Measurements from ENCODE around the gene IGSF3.
"Not testable (repeated sequence)": the region's sequence is repeated elsewhere in the genome, so short reads cannot be mapped to it uniquely, and the experiment has no call there.

IGSF3 gene

GRCh38 chr1:116573431-116574095 is 94.0 kb downstream of the IGSF3 start:
- no peak for DNase-seq (ENCODE audit: low read depth)

DNA sequence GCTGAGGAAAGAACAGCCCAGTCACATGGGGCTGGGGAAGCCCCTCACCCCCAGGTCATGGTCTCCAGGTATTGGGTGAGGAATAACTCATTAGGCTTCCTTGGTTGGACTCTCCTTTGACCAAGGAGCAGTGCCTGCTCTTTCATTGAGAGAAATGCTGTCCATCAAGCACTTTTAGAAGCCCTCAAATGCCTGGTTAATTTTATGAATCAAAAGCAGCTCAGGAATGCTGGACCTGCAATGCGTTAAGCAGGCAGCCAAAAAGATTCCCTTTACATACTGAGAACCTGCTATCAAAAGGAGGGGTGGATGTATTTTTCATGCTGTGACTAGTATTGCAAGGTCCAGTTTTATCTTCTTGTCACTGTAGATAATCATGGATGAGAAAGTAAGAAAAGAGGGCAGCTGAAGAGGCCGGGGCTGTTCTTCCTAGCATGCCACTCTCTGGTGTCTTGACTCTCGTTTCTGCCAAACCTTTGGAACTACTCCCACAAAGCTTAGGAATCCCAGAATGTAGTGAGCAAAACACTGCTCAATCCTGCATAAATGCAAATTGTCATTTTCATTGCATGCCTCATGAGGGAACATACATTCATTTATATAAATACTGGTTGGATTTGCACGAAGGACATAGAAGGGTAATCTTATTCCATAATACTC is 94.6 kb downstream of the IGSF3 start:
- no peak for DNase-seq (ENCODE audit: low read depth)

GRCh38 chr1:116572099-116572498 is 95.4 kb downstream of the IGSF3 start:
- no peak for DNase-seq (ENCODE audit: low read depth)

DNA sequence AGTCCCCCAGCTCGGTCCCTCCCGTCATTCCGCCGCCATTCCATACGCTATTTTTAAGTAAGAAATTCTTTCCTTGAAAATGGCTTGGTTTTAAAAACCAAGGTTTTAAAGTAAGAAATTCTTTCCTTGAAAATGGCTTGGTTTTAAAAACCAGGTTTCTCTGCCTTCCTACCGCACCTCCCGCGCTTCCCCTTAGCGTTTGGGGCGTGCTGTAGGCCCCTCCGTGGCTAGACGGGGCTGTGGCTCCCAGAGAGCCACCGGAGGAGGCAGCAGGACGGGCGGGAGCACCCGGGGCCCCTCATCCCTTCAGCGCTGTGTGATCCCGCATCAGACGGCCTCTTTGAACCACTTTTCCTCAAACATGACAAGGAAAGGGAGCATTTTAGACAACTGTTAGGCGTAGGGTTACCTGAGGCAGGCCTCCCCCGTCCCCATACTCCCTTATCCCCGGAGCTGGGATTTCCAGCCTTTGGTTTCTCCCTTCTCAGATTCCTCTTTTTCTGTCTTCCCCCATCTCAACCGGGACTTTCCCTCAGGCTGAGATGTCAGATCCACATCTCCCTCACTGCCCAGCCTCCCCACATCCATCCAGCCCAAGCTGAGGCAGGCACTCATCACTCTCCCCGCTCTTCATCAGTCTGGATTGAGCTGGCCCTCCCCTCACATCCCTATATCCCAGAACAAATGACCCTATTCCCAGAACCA is 96.2 kb downstream of the IGSF3 start:
- no peak for DNase-seq (ENCODE audit: low read depth)

DNA sequence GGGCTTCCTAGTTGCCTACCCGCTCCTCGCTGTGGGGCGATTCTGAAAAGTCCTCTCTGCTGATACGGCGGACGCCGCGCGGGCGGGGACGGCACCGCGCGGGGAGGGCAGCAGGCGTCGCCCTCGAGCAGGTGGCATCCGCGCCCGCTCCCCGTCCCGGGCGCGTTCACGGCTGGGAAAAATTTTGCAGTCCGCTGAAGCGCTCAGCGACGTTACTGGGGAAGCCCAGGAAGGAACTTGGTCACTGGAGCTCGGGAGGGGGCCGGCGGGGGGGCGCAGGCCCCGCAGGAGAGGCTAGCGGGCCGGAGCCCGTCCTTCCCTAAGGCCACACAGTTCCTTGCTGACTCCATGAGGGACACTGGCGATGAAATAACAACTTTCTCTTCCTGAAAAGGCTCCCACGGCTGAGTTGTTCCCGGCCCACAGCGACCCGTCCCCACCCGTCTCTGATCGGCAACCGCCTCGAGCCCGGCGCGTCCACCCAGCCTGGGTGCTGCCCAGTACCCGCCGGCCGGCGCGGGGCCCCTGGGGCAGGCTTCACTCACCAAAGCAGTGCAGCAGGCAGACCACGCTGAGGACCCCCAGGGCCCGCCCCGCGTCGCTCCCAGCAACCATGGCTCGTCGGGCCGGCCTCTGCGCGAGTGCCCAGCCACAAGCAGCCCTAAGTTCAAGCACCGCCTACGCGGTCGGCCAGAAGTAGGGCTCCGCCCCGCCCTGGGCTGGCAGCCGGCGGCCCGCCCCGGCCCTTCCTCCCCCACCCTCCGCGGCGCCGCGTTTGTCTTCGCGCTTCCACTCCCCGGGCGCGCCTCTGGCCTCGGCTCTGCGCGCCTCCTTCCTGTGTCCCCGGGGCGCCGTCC is 96.9 kb downstream of the IGSF3 start, which contains the start of gene CD58:
CD58 (minus strand) TSS at position 669 of the 857 bp plus-strand sequence; CDS start at position 615, 54 bp downstream.
- peak; percentile 68 for DNase-seq (ENCODE audit: low read depth)

- no peak for DNase-seq (ENCODE audit: low read depth)
Measured at GRCh38 chr1:116569776-116570357, 97.7 kb downstream of the IGSF3 start.

DNA sequence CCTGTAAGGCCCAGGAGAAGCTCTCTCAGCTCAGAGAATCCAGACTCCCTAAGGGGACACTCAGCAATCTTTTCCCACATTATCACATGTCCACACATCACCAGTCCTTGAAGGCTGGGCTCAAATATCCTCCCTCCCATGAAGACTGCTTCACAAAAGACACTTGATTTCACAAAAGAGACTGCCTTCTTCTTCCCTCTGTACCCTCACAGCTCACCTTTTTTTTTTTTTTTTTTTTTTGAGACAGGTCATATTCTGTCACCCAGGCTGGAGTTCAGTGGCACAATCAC is 98.2 kb downstream of the IGSF3 start:
- no peak for DNase-seq (ENCODE audit: low read depth)

GRCh38 chr1:116568662-116569380 is 98.7 kb downstream of the IGSF3 start:
- DNase-seq (ENCODE audit: low read depth), result no peak

DNA sequence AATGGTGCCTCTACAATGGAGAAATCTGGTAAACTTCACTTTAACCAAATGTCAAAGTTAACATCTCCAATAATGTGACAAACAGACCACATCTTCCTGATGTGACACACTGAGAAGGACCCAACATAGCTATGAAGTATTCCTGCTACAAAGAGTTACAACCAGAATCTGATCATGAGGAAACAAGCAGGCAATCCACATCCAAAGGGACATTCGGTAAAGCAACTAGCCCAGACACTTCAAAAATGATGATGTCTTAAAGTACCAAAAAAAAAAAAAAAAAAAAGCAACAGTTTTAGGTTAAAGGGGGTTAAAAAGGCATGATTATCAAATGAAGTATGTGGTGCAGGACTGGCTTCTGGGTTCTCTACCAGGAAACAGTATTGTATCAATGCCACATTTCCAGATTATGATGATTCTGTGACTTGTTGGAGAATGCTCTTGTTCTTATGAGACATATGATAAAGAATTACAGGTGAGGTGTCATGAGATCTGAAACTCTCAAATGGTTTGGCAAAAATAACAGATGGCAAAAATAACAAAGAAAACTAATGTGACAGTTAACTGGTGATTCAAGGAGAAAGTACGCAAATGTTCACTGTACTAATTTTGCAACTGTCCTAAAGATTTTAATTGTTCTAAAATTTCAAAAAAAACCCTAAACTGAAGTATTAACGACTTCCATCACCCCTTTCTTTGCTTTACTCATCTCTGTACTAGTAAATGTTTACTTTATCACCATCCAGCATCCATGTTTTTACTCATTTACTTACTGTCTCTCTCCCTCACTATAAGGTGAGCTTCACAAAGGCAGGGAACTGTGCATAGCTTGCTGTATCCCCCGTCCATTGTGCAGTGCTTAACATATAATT is 99.5 kb downstream of the IGSF3 start:
- DNase-seq (ENCODE audit: low read depth), result no peak

- DNase-seq (ENCODE audit: low read depth), result no peak
Measured at GRCh38 chr1:116565222-116565621, 102.3 kb downstream of the IGSF3 start.

DNA sequence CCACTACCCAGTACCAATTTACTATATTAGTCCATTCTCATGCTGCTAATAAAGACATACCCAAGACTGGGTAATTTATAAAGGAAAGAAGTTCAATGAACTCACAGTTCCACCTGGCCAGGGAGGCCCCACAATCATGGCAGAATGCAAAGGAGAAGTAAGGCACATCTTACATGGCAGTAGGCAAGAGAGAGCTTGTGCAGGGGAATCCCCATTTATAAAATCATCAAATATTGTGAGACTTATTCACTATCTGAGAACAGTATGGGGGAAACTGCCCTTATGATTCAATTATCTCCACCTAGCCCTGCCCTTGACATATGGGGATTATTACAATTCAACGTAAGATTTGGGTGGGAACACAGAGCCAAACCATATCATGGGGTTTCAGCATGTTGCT is 103.1 kb downstream of the IGSF3 start:
- no peak for DNase-seq (ENCODE audit: low read depth)

DNA sequence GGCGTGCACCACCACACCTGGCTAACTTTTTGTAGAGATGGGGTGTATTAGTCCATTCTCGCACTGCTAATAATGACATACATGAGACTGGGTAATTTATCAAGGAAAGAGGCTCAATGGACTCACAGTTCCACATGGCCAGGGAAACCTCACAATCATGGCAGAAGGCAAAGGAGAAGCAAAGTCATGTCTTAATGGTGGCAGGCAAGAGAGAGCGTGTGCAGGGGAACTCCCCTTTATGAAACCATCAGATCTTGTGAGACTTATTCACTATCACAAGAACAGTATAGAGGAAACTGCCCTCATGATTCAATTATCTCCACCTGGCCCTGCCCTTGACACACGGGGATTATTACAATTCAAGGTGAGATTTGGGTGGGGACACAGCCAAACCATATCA is 105.1 kb downstream of the IGSF3 start:
- not testable (repeated sequence) for DNase-seq (ENCODE audit: low read depth)

DNA sequence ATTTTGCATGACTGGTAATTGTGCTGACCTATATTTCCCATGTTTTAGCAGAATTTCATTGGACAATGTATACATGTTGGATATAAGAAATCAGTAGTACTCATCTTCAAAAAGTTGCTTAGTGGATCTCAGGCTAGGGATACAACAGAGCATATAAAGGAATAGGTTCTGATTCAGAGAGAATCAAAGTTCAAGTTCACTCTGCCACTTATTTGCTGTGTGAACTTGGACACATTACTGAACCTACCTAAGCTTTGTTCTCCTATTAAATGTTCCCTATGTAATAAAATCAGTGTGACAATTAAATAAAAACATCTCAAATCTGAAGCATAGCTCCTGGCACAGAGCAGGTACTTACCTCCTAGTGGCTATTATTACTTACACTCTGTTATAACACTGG is 106.0 kb downstream of the IGSF3 start:
- DNase-seq (ENCODE audit: low read depth), result no peak

- DNase-seq (ENCODE audit: low read depth), result no peak
Measured at GRCh38 chr1:116560704-116561490, 106.6 kb downstream of the IGSF3 start.

GRCh38 chr1:116559304-116559761 is 108.2 kb downstream of the IGSF3 start:
- no peak for DNase-seq (ENCODE audit: low read depth)

GRCh38 chr1:116558571-116558970 is 109.0 kb downstream of the IGSF3 start:
- DNase-seq (ENCODE audit: low read depth), result no peak

DNA sequence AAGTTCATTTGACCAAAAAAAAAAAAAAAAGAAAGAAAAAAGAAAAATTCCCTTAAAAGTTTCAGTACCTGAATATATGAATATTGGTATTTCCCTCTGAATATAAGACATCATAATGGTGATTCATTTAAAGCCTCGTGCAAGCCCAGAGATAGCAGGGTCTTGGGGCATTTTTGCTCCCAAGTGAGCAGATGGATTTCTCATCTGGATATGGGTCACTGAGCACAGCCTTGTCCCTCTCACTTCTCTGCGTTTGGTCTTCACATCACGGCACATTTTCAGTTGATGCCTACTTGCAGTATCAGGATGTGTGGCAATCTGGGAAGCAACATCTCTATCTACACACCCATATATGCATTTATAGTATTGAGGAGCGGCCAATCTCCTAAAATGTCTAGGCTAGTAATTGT is 109.4 kb downstream of the IGSF3 start:
- DNase-seq (ENCODE audit: low read depth), result no peak

GRCh38 chr1:116557323-116557878 is 110.1 kb downstream of the IGSF3 start:
- no peak for DNase-seq (ENCODE audit: low read depth)

Measured in stimulated activated CD4-positive, alpha-beta T cell treated with anti-CD3 and anti-CD28 coated beads, Interleukin-2, amount 100 ng/mL, for 4 hours (primary cell).